GM21423 (cell line): Measurements from ENCODE around the gene SLC24A4.

Experiments
- ATAC-seq: cut with Tn5 transposase; IDR thresholded peaks from one replicate; pipeline ENCODE4 v1.9.1; 2021; ENCODE audit warnings: mild to moderate bottlenecking, moderate library complexity; ENCODE audit not compliant: unreplicated experiment

SLC24A4 gene, protein sequence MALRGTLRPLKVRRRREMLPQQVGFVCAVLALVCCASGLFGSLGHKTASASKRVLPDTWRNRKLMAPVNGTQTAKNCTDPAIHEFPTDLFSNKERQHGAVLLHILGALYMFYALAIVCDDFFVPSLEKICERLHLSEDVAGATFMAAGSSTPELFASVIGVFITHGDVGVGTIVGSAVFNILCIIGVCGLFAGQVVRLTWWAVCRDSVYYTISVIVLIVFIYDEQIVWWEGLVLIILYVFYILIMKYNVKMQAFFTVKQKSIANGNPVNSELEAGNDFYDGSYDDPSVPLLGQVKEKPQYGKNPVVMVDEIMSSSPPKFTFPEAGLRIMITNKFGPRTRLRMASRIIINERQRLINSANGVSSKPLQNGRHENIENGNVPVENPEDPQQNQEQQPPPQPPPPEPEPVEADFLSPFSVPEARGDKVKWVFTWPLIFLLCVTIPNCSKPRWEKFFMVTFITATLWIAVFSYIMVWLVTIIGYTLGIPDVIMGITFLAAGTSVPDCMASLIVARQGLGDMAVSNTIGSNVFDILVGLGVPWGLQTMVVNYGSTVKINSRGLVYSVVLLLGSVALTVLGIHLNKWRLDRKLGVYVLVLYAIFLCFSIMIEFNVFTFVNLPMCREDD

DNA sequence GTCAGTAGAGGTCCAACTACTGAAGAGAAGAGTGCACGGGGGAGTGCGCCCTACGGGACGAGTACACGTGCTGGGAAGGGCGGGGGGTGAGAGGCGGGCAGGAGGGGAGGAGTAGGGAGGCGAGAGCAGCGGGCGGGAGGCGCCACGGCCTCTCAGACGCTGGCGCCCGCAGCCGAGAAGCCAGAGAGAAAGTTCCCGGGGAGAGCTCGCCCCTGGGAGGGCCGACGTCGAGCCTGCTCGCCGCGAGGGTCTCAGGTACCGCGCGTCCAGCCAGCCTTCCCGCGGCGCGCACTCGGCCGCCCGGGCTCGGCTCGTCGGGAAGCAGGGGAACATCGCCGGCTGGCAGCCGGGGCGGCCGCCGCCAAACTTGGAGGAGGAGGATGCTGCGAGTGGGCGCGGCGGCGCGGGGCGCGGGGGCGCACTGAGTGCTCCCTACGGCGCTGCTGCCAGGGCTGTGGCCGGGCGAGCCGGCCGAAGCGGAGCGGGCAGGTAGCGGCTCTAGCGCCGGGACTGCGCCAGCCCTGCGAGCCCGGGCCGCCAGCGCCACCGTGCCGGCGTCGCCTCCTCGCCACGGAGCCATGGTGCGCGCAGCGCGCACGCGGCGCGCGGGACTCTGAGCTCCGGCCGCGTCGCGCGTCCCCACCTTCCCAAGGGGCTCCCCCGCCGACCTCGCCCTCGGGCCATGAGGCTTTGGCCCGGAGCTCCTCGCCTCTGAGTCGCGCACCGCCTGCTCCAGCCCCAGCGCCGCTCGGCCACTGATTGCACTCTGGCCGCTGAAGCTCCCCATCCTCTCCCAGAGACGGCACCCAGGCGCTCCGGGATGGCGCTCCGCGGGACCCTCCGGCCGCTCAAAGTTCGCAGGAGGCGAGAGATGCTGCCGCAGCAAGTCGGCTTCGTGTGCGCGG is at the start of gene SLC24A4:
Gene SLC24A4, plus strand, starts transcription at position 155 of the 905 bp plus-strand sequence. Its CDS starts 666 bp downstream, at position 821.
- ATAC-seq, result no peak

DNA sequence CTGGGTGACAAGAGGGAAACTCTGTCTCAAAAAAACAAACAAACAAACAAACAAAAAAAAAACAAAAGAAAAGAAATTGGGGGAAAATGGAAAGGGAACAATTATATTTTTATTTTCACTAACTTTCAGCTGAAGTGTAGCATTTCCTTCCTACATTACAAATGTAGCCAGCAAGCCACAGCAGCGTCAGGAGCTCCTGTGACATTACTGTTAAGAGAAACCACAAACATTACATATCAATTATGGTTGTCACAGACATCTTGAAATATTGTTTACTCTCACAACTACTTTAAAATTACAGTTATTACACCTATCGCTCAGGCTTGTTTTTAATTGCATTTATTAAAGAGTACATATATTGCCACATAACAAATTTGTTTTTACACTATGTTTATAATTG is 49.8 kb upstream of the SLC24A4 start:
- ATAC-seq, result no peak

DNA sequence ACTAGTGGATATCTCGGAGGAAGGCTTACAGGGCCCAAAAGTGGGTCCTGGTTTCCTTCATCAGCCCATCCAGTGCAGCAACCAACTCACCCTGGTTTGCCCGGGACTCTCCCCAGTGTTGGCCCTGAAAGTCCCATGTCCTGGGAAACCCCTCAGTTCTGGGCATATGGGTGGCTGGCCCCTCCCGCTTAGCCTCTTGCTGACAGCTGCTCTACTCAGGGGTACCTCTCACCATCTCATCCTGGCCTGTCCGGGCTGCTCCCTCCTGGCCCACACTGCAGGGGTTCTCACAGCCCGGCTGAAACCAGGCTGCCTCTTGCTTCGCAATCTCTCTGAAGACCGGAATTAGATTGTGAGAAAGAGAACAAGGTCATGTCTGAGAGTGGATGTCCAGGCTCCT is 48.9 kb upstream of the SLC24A4 start:
- no peak for ATAC-seq

DNA sequence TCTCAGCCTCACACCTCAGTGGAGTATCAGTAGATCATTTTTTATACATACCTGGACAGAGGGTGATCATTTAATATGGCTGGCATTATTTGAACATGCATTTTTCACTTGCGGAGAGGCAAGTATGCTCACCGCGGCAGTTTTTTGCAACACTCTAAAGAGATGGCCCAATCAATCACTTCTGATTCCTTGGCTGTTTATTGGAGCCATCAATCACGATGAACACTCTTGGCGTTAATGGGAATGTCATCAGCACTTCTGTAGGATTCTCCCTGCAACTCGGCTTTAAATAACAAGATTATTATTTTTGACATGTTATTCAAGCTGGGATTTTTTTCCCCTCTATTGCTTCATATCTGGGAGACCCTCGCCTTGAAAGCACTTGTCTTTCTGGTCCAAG is 46.9 kb upstream of the SLC24A4 start:
- no peak for ATAC-seq

DNA sequence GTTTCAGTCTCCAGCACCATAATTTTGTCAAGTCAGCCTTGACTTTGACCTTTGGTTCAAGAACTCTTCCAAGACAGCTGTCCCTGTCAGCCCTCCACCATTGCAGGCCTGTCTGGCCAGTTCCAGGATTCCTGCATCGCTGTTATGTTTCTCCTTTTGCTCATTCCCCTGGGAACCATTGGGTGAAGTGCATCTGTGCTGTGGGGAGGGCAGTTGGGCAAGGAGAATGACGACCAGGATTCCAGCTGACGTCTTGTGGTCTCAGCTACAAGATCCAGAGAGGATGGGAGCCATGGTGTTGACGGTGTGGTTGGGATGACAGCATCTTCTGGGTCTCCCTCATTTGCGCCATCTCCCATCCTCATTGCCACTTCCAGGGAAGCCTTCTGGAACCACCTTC is 45.9 kb upstream of the SLC24A4 start:
- ATAC-seq, result no peak

DNA sequence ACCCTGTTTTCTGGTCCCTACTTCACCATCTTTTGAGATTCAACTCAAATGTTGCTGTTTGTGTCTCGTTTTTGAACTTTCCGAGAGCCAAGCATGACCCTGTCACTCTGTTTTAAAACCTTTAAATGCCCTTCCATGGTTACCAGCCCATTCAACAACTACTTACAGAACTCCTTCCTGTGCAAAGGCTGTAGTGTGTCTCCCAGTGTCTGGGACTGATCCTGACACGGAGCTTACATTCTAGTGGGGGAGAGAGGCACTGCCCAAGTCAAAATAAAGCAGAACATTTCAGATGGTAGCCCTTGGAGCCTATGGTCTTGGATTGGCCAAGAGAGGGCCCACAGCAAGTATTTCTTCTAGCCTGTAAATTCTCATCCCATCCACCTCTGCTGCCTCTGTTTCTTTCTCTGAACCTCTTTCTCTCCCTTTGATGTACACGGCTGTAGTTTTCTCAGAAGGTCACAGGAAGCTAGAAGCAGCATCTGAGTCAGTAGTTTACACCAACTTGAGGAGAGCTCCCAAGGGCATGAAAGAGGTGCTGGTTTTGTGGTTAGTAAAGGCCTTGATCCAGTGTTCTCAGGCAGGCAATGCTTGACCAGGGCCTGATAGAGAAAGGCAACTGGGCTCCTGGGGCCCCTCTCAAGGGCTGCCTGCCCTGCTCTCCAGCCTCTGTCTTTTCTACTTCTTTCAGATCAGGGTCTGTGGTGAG is 42.3 kb upstream of the SLC24A4 start:
- ATAC-seq, result no peak

DNA sequence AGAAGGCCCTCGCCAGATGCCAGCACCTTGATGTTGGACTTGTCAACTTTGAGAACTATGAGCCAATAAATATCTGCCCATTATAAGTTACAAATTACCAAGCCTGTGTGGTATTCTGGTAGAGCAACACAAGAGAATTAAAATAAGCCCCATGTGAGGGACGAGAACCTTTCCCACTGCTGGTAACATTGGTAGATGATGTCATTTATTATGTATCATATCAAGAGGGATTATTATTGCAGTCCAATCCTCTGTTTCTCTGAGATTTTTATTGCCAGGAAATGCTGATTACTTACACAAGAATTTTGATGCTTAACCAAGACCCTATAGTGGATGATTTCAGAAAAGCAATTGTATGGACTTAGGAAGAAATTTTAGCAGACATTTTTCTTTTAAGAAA is 40.3 kb upstream of the SLC24A4 start:
- ATAC-seq, result no peak

DNA sequence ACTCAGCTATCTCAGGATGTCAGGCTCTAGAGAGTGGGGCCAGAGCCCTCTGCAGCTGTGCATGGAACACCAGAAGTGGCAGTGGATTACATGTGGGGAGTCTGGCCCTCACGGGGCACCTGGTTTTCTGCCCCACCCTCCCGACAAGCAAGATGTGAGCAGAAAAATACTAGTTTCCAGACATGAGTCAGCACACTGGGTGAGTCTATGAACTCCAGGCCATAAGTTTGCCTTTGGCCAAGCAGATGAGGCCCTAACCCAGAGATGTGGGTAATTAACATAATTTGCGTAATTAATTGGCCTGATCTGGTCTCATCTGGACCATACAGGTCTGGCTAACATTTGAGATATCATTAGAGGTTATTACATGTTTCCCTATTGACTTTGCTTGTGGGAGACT is 37.7 kb upstream of the SLC24A4 start:
- no peak for ATAC-seq

DNA sequence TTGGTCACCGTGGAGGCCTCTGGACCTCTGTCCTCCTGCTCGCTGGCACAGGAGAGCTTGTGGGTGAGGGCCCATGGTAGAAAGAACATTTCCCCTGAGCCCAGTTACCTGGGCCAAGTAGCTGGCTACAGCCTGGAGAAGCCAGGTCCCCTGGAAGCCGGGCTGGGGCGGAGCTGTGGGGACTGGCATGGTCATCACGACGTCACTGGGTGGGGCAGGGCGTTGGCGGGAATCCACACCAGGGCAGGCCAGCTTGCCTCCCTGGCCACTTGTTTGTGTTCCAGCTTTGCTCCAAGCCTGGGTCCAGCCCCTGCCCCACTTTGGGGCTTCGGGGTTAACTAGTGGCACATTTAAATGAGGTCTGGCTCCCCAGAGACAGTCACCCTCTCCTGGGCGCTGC is 35.0 kb upstream of the SLC24A4 start:
- ATAC-seq, result no peak

DNA sequence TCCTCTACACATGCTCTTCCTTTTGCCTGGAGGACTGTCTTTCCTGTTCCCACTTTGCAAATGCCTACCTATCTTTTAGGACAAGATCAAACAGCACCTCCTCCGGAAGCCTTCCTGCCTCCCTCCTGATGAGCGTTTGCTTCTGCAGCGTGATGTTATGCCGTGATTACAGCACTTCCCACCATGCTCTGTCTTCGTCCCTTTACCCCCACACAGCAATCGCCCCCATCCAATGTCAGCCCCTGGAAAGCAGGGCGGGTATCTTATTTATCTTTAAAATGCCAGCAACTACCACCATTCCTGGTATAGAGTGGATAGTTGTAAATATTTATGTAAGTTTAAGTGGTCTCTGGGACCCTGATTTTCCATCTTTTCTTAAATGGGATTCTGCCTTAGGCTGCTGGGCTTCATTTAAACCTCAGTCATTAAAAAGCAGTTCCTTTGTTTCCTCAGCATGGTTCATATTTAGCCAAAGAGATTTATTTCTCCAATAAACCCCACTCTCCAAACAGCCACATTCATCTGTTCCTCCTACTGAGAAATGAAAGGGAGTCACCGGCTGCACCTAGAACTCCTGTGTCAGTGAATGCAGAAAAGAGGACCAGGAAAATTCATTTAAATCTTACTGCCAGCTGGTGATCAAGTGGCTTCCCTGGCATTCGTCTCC is 33.8 kb upstream of the SLC24A4 start:
- ATAC-seq, result no peak

DNA sequence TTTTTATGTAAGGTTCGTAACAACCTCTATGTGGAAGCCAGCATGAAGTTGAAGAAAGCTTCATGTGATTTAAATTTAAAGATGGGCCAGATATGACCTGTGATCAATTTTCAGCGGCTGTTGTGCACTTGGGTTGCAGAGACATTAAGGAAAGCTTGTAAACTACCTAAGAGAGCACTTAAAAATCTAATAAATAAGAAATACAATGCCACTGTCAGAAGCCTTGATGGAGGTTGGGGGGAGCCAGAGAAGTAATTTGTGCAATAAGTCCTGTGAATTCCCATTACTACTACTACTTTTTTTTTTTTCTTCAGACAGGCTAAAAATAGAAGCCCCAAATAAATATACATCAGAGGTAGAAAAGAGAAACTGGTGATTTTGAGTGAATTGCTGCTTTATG is 30.3 kb upstream of the SLC24A4 start:
- no peak for ATAC-seq

DNA sequence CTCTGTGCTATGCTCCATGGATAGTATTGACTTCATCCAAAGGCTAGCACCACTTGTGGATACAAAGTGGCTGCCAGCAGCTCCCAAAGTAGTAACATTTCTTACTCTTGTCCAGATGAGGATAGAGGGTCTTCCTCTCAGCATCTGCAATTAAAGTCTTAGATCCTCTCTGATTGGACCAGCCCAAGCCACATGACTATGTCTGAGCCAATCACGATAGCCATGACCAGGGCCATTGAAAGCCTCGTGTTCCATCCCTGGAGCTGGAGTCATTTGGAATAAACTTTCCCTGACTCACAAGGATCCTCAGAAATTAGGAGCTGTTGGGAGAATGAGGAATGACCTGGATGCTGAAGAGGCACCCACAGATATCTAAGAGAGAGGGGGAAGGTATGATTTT is 28.5 kb upstream of the SLC24A4 start:
- ATAC-seq, result no peak

DNA sequence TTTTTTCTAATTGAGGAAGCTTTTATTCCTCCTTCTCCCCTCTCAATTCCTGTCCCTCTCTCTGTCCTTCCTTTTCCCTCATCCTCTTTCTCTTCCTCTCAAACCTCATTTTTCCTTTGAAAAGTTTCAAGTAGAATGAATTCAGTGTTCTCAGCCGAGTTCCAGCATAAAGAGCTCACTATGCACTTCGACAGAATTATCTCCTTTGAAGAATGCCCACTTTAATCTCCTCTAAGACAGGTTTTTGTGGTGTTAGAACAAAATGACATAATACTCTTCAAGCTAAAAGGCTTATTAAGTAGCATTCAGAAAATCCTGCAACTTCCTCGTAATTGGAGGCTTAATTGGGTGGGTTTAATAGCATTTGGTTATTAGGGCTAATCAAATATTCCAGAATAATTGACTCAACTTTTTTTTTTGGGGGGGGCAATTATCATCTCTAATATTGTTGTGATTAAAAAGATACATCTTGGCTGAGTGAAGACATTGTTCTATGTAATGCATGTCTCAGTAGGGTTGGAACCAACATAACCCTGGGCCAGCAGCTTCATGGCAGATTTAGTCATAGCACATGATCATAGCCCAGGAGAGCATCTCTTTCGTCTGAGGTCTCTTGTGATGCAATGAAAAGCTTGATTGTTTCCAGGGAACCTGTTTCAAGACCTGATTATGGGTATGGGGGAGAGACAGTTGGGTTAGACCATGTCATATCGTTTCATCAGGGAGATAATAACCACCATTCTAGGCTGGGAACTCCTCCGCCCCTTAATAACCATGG is 25.0 kb upstream of the SLC24A4 start:
- no peak for ATAC-seq

DNA sequence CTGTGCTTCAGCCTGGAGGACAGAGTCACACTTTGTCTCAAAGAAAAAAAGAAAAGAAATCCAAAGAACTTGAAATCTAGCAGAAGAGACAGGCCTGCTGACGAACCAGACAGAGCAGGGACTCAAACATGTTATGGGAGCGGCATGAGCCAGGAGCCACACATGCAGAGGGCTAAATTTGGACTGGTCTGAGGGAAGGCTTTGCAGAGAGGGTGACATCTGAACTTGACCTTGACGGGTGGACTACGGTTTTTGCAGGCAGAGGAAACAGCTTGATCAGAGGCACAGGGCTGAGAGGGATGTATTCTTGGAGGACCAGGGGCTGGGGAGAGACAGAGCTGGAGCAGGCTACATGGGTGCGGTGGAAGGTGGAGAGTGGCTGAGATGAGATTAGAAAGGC is 20.5 kb upstream of the SLC24A4 start:
- ATAC-seq, result no peak

DNA sequence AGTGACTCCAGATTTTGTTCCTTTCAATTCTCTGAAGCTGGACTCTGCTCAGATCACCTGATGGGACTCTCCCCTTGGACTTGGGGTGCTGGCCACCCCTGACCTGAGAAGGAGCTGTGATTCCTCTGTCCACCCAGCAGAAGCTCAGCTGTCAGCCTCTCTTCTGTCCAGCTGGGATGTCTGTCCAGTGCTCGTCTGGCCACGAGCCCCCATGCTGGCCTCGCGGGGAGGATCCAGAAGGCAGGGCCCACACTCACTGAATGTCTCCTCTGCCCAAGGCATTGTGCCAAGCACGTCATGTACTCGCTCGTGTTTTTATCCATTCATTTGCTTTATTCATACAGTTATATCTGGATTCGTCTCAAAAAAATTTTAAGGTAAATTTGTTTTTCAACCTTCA is 14.2 kb upstream of the SLC24A4 start:
- no peak for ATAC-seq

DNA sequence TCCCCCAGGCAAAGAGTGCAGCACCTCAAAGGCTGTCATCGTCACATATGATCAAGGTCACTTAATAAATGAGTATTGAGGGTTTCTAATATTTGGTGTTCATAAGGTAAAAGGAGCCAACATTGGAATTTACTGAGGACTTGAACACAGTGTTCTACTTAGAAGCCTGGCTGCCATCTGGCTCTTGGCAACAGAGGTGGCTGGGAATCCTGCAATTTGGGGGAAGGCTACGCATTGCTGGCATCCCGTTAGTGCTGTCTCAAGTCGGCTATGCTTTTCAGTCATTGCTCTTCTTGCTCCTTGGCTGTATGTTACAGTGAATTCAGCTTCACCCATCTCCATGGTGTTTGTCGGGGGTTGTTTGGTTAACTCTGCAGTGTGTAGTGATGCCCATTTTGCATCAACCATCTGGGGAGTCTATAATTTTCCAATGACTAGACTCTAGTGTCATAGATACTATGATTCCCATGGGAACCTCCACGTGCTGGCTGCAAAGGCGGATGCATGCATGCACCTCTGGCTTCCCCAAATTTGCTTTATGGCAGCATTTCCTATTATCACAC is 12.9 kb upstream of the SLC24A4 start:
- ATAC-seq, result no peak

DNA sequence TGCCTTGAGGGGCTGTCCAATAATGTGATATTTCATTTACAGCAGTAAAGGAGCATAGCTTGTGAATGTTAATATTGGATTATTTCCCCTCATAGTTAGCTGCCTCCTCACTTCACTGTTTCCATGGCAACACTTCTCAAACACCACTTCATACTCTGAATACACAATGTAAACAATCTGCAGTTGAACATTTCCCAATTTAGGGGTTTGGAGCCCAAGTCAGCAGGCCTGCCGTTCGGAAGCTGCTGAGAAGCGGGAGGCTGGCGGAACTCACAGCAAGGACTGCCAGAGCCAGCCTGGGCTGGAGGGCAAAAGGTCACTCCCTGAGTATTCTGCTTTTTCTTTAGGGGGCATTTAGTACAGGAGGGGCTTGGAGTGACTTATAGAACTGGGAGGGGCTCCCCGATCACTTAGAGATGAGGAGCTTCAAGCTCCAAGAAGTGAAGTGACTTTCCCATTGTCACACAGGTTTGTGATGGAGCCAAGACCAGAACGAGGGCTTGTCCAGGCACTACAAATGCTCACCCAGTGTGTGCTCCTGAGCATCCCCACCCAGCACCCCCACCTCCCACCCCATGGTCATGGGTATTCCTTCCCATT is 12.1 kb upstream of the SLC24A4 start:
- no peak for ATAC-seq

DNA sequence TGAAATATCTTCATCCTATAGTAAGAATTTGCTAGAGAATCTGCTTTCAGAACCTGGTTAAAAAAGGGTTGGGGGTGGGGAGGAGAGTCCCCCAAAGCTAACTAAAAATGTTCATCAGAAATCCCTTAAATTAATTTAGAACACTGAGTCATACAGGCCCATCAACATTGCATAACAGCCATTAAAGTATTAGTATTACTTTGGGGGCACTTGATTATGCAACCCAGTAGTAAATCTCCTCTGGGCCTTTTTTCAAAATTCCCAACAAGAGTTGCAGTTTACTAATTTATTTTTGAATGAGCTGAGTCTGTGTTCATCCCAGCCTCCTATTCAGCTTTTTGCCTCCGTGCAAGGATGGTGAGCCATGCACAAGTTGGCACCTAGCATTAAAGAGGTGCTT is 8.8 kb upstream of the SLC24A4 start:
- ATAC-seq, result no peak
